HUES48 (cell line): ENCODE data around the gene MBL2.

Experiments
- H3K27ac ChIP-seq: one replicate; pipeline ENCODE4 v1.7.0; 2013; ENCODE audit warnings: low read depth, low read length, inconsistent platforms
- H3K27me3 ChIP-seq: 2 replicates; pipeline ENCODE4 v1.6.1; 2013; ENCODE audit warnings: mild to moderate bottlenecking, low read length; ENCODE audit not compliant: control insufficient read depth, insufficient read depth
- H3K36me3 ChIP-seq: 2 replicates; pipeline ENCODE4 v1.6.1; 2013; ENCODE audit warnings: low read length; ENCODE audit not compliant: control insufficient read depth, insufficient read depth
- H3K4me1 ChIP-seq: 2 replicates; pipeline ENCODE4 v1.6.1; 2013; ENCODE audit warnings: mild to moderate bottlenecking, low read length; ENCODE audit not compliant: control insufficient read depth, insufficient read depth
- H3K4me3 ChIP-seq: 2 replicates; pipeline ENCODE4 v1.5.1; 2013; ENCODE audit warnings: mild to moderate bottlenecking, low read depth, low read length
- H3K9ac ChIP-seq: 2 replicates; pipeline ENCODE4 v1.6.1; 2013; ENCODE audit warnings: mild to moderate bottlenecking, low read depth, low read length, moderate library complexity
- H3K9me3 ChIP-seq: 2 replicates; pipeline ENCODE4 v1.6.1; 2013; ENCODE audit warnings: low read length; ENCODE audit not compliant: control insufficient read depth, insufficient read depth

The MBL2 gene

GRCh38 chr10:52772623-52773022, at the start of gene MBL2:
MBL2 (minus strand) TSS chr10:52772784; CDS start chr10:52771635, 1,149 bp downstream.
- H3K4me3 ChIP-seq = no peak within 1 kb of the TSS

GRCh38 chr10:52820309-52820708, 47.7 kb upstream of the MBL2 start:
- Histone ChIP-seq H3K27ac (no peak overlapping the region), H3K36me3 (no peaks in the 10 kb centered on the region), H3K4me3 (no peak overlapping the region), H3K9me3 (no peaks in the 10 kb centered on the region), H3K4me1 (peaks cover 20% of the 10 kb centered on the region), H3K9ac (no peak overlapping the region), H3K27me3 (no peaks in the 10 kb centered on the region)

More at GRCh38 chr10:52772623-52773022, at the start of gene MBL2:
- Histone ChIP-seq H3K27me3 (no peaks in the 10 kb centered on the region), H3K9me3 (no peaks in the 10 kb centered on the region), H3K9ac (no peak within 1 kb of the TSS), H3K36me3 (no peaks in the 10 kb centered on the region), H3K27ac (no peak within 1 kb of the TSS), H3K4me1 (no peaks in the 10 kb centered on the region)

- no peak overlapping the region for H3K4me3 ChIP-seq
Observed at GRCh38 chr10:52818019-52818418, 45.4 kb upstream of the MBL2 start.

GRCh38 chr10:52814506-52814905, 41.9 kb upstream of the MBL2 start:
- H3K9ac ChIP-seq = no peak overlapping the region
- no peak overlapping the region for H3K4me3 ChIP-seq
- H3K9me3 ChIP-seq = no peaks in the 10 kb centered on the region
- no peak overlapping the region for H3K27ac ChIP-seq
- no peaks in the 10 kb centered on the region for H3K27me3 ChIP-seq
- H3K36me3 ChIP-seq = no peaks in the 10 kb centered on the region
- H3K4me1 ChIP-seq = peaks cover 26% of the 10 kb centered on the region

More at GRCh38 chr10:52818019-52818418, 45.4 kb upstream of the MBL2 start:
- Histone ChIP-seq H3K9me3 (no peaks in the 10 kb centered on the region), H3K27me3 (no peaks in the 10 kb centered on the region), H3K36me3 (no peaks in the 10 kb centered on the region), H3K9ac (no peak overlapping the region), H3K27ac (no peak overlapping the region), H3K4me1 (peaks cover 26% of the 10 kb centered on the region)

GRCh38 chr10:52811776-52812175, 39.2 kb upstream of the MBL2 start:
- Histone ChIP-seq H3K4me3 (no peak overlapping the region), H3K4me1 (peaks cover 9% of the 10 kb centered on the region; the same call in 1 of the 2 replicates), H3K36me3 (no peaks in the 10 kb centered on the region), H3K27ac (no peak overlapping the region), H3K27me3 (no peaks in the 10 kb centered on the region), H3K9me3 (no peaks in the 10 kb centered on the region), H3K9ac (no peak overlapping the region)

GRCh38 chr10:52810761-52811160, 38.2 kb upstream of the MBL2 start:
- no peak overlapping the region for H3K4me3 ChIP-seq
- H3K27ac ChIP-seq = no peak overlapping the region
- no peaks in the 10 kb centered on the region for H3K36me3 ChIP-seq
- no peaks in the 10 kb centered on the region for H3K9me3 ChIP-seq
- H3K27me3 ChIP-seq = no peaks in the 10 kb centered on the region
- H3K9ac ChIP-seq = no peak overlapping the region
- H3K4me1 ChIP-seq = 0 out of 2 replicates have a peak, but pooled peaks cover 6% of the 10 kb centered on the region

- Histone ChIP-seq H3K4me3 (no peak overlapping the region), H3K9ac (no peak overlapping the region), H3K4me1 (no peaks in the 10 kb centered on the region), H3K27ac (no peak overlapping the region), H3K27me3 (no peaks in the 10 kb centered on the region), H3K36me3 (no peaks in the 10 kb centered on the region), H3K9me3 (no peaks in the 10 kb centered on the region)
Observed at GRCh38 chr10:52807803-52808202, 35.2 kb upstream of the MBL2 start.

GRCh38 chr10:52805414-52806285, 33.1 kb upstream of the MBL2 start:
- Histone ChIP-seq H3K4me3 (no peak overlapping the region), H3K9ac (no peak overlapping the region), H3K27ac (no peak overlapping the region), H3K36me3 (no peaks in the 10 kb centered on the region), H3K27me3 (no peaks in the 10 kb centered on the region), H3K9me3 (no peaks in the 10 kb centered on the region), H3K4me1 (no peaks in the 10 kb centered on the region)

- H3K4me1 ChIP-seq = no peaks in the 10 kb centered on the region
- no peak overlapping the region for H3K9ac ChIP-seq
- no peak overlapping the region for H3K27ac ChIP-seq
- H3K36me3 ChIP-seq = no peaks in the 10 kb centered on the region
- H3K9me3 ChIP-seq = no peaks in the 10 kb centered on the region
- H3K27me3 ChIP-seq = no peaks in the 10 kb centered on the region
- no peak overlapping the region for H3K4me3 ChIP-seq
Observed at GRCh38 chr10:52801947-52802346, 29.4 kb upstream of the MBL2 start.

- Histone ChIP-seq H3K27me3 (no peaks in the 10 kb centered on the region), H3K27ac (no peak overlapping the region), H3K4me3 (no peak overlapping the region), H3K4me1 (no peaks in the 10 kb centered on the region), H3K9me3 (no peaks in the 10 kb centered on the region), H3K36me3 (no peaks in the 10 kb centered on the region), H3K9ac (no peak overlapping the region)
Observed at GRCh38 chr10:52786098-52786497, 13.5 kb upstream of the MBL2 start.

- no peak overlapping the region for H3K27ac ChIP-seq
- H3K4me1 ChIP-seq = no peaks in the 10 kb centered on the region
- H3K36me3 ChIP-seq = no peaks in the 10 kb centered on the region
- no peaks in the 10 kb centered on the region for H3K27me3 ChIP-seq
- no peak overlapping the region for H3K9ac ChIP-seq
- no peak overlapping the region for H3K4me3 ChIP-seq
- H3K9me3 ChIP-seq = no peaks in the 10 kb centered on the region
Observed at GRCh38 chr10:52785418-52785817, 12.8 kb upstream of the MBL2 start.
